Fibroblast of mammary gland (primary cell): Measurements from ENCODE around the gene ARHGAP26.

Source experiments
- DNase-seq: peaks from one replicate; pipeline ENCODE4 v3.0.0-alpha.2; 2010; ENCODE audit warnings: low read depth
- H3K4me3 ChIP-seq: 2 replicates; pipeline ENCODE4 v1.5.1; 2011; ENCODE audit warnings: low read depth, mild to moderate bottlenecking, low read length, moderate library complexity; ENCODE audit not compliant: control insufficient read depth
- TF ChIP-seq, protein P1 (sequence below): conservative IDR thresholded peaks from 2 replicates; pipeline ENCODE4 v1.5.1; 2011; ENCODE audit warnings: low read depth, low read length, inconsistent platforms; ENCODE audit not compliant: control insufficient read depth, insufficient read depth

Gene ARHGAP26

GRCh38 chr5:143073766-143074165 is 303.6 kb downstream of the ARHGAP26 start:
- TF ChIP-seq, protein P1, sequence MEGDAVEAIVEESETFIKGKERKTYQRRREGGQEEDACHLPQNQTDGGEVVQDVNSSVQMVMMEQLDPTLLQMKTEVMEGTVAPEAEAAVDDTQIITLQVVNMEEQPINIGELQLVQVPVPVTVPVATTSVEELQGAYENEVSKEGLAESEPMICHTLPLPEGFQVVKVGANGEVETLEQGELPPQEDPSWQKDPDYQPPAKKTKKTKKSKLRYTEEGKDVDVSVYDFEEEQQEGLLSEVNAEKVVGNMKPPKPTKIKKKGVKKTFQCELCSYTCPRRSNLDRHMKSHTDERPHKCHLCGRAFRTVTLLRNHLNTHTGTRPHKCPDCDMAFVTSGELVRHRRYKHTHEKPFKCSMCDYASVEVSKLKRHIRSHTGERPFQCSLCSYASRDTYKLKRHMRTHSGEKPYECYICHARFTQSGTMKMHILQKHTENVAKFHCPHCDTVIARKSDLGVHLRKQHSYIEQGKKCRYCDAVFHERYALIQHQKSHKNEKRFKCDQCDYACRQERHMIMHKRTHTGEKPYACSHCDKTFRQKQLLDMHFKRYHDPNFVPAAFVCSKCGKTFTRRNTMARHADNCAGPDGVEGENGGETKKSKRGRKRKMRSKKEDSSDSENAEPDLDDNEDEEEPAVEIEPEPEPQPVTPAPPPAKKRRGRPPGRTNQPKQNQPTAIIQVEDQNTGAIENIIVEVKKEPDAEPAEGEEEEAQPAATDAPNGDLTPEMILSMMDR = no peak
- DNase-seq = no peak
- no peak overlapping the region for H3K4me3 ChIP-seq

DNA sequence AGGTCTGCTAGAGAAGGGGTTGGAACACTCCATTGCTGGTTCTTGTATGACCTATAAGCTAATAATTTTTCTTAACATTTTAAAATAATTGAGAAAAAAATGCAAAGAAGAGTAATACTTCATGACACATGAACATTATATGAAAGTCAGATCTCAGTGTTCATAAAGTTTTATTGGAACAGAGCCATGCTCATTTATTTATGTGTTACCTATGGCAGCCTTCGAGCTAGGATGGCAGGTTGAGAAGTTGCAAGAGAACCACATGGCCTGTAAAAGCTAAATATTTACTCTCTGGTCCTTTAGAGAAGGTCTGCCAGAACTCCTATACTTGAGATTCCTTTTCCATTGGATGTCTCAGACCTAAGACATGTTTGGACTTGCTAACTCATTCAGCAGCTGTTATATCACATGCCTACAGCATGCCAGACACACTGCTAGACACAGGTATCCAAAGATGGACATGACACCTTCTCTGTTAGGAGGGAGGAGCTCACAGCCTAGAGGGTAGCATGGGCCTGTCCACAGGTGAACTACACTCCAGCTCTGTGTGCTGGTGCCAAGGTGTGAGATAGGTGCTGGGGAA is 304.3 kb downstream of the ARHGAP26 start:
- TF ChIP-seq, protein P1 = no peak
- no peak for DNase-seq
- H3K4me3 ChIP-seq = no peak overlapping the region

DNA sequence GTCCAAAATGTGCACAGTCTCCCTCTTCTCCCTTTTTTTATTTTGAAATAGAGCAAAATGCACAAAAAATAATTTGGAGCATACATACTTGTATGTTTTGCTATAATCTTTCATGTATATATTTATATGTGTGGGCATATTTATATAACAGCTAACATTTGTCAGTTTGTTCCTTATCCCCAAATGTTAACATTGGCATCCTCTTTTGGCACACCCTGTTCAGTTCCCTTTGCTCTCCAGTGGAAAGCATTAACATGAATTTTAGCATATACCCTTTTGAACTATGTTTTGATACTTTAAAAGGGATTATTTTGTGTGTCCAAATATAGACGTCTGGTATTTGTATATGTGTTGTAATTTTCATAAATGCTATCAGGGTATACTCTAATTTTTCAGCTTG is 306.2 kb downstream of the ARHGAP26 start:
- H3K4me3 ChIP-seq = no peak overlapping the region
- no peak for DNase-seq
- TF ChIP-seq, protein P1 = no peak

DNA sequence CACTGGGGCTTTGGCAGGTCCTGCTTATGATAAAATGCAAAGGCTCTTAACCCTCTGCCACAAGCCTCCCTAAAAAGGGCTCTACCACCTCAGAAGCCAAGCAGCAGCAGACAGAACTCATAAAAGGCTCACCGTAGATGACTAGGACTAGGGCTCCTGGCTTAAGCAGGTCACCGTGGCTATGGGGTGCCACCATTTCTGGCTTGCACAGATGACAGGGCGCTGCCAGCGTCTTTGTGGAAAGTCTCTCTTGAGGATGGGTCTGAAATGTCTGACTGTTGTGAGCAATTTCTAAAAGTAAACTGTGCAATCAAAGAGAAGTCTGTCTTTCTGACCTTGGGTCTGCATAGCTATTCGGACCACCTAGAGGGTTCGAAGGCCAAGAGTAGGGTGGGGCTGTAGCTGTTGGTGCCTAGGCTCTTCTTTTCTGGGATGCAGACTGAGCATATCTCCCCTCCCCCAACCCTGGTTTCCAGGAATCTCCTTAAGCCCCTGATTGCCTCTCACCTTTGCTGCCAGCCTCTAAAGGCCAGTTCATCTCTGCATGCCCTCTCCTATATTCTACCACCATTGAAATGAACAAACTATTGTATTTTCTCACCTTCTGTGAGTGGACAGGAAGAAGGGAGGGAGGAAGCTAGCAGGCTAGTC is 307.4 kb downstream of the ARHGAP26 start:
- no peak for DNase-seq
- TF ChIP-seq, protein P1 = no peak

GRCh38 chr5:143078313-143078712 is 308.1 kb downstream of the ARHGAP26 start:
- TF ChIP-seq, protein P1 = no peak
- H3K4me3 ChIP-seq = no peak overlapping the region
- no peak for DNase-seq

More for the DNA sequence above, 307.4 kb downstream of the ARHGAP26 start:
- H3K4me3 ChIP-seq = no peak overlapping the region

DNA sequence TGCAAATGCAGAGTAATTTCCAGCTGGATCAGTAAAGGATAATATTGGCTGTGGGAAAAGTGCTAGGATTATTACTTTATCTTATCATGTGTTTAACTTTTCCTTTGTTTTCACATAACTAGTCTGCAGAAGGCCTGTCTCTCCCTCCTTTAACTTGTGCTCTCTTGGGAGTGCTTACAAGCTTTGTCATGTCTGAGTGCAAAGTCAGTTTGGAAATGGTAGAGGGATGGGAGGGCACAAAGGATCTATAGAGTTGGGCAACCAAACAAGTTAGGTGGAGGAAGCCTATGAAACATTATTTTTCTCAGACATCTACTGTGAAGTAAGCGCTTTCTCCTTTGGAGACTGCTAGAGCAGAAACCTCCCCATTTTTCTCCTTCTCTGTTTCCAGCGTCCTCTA is 308.8 kb downstream of the ARHGAP26 start:
- DNase-seq = no peak
- TF ChIP-seq, protein P1 = no peak
- H3K4me3 ChIP-seq = no peak overlapping the region
